Testis (tissue), 2 donors: ENCODE data around the gene UBE2D4.

Source experiments
- CTCF ChIP-seq, 3 experiments: fragments of 450-650 bp in 2 of 3; fragments of 200-600 bp in 1 of 3; sonication (generic) in 1 of 3; IDR thresholded peaks; one replicate each; pipeline ENCODE4 v1.5.1; 2016 to 2019; ENCODE audit warnings: antibody characterized with exemption in 3 of 3, mild to moderate bottlenecking in 2 of 3, moderate library complexity in 1 of 3
- POLR2A ChIP-seq: fragments of 450-650 bp; IDR thresholded peaks from one replicate; pipeline ENCODE4 v1.6.1; 2017; ENCODE audit warnings: antibody characterized with exemption, mild to moderate bottlenecking, moderate library complexity

- TF ChIP-seq CTCF (IDR thresholded peaks at IDR 0.05) (no peak), POLR2A (no peak)
These were observed 16.0 kb downstream of the UBE2D4 start for GRCh38 chr7:43942250-43942649.
